KBM-7 (cell line): ENCODE measurements around the gene RBFOX2.
"Not testable (repeated sequence)": the region's sequence is repeated elsewhere in the genome, so short reads cannot be mapped to it uniquely, and the experiment has no call there.

Source experiments
- DNase-seq: peaks from one replicate; pipeline ENCODE4 v3.0.0-alpha.2; 2015
- in situ Hi-C: fragments of 300-500 bp; cut with MboI; formaldehyde crosslinking; loops from 2 replicates; pipeline ENCODE4 v1.14.3; 2020; ENCODE audit warnings: low sequenced_read_pairs, low pct_unique_long_range_greater_than_20kb, mixed read lengths

Gene RBFOX2

GRCh38 chr22:35739076-35739930 lies 289.3 kb downstream of the RBFOX2 start:
- in situ Hi-C loops = no loop called here
- DNase-seq = no peak

DNA sequence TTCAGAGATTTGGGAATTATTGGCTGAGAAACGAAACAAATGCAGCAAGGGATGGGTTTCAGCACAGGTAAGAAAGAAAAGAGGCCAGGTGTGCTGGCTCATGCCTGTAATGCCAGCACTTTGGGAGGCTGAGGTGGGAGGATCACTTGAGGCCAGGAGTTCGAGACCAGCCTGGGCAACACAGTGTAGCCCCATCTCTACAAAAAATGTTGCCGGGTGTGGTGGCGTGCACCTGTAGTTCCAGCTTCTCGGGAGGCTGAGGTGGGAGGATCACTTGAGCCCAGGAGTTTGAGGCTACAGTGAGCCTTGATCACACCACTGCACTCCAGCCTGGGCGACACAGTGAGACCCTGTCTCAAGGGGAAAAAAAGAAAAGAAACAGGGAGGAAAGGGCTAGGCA lies 290.7 kb downstream of the RBFOX2 start:
- DNase-seq, in situ Hi-C loops: not testable (repeated sequence)

- no peak for DNase-seq
These were observed 291.9 kb downstream of the RBFOX2 start for GRCh38 chr22:35736701-35737100.

DNA sequence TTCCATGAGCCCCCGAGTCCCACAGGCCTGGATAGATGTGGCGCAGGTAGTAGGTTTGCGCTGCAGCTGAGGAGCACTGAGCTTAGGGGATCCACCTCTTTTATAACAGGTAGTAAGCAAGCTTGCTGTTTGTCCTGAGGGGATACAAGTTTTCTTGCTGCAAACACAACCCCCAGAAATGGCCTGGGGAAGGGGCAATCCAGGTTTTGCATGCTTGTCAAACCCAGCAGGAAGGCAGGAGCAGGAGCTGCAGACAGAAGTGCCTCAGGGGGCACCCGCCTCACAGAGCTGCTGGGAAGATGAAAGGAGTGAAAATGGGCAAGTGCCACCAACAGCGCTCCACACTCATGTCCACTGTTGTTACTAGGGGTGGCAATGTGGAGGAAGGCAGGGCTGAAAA lies 292.5 kb downstream of the RBFOX2 start:
- in situ Hi-C loops = no loop called here
- no peak for DNase-seq

More at GRCh38 chr22:35736701-35737100, 291.9 kb downstream of the RBFOX2 start:
- in situ Hi-C loops = no loop called here

- no peak for DNase-seq
- in situ Hi-C loops = no loop called here
These were observed 293.1 kb downstream of the RBFOX2 start for GRCh38 chr22:35735542-35735941.

GRCh38 chr22:35734517-35734827 lies 294.2 kb downstream of the RBFOX2 start:
- in situ Hi-C loops = no loop called here
- no peak for DNase-seq

- in situ Hi-C loops = no loop called here
- DNase-seq = no peak
These were observed 294.7 kb downstream of the RBFOX2 start for GRCh38 chr22:35733791-35734516.

DNA sequence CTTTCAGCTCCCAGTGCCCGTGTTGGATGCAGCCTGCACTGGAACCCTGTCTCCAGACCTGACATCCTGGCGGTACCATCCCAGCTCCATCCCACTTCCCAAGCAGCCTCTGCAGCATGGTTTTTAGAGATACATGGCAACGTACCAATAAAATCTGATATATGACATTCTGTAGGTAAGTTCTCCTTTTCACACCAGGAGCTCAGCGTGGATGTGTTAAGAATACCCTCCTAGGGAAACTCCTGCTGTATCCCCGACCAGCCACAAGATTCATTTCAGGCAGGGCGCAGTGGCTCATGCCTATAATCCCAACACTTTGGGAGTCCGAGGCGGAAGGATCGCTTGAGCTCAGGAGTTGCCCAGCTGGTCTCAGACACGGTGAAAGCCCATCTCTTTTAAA lies 295.6 kb downstream of the RBFOX2 start:
- in situ Hi-C loops = no loop called here
- no peak for DNase-seq

DNA sequence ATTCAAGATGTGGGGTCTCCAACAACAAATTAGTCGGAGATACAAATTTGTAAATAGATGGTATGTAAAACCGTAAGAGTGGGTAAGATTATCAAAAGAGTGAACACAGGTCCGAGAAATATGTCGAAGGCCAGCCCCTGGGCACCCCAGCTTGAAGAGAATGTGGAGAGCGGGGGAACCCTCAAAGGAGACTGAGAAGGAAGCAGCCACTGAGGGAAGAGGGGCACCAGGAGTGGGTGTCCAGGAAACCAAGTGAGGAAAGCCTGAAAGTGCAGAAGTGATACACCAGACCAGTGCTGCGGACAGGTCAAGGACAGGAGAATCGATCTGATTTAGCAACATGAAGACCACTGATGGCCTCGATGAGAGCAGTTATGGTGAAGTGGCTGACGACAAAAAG lies 296.5 kb downstream of the RBFOX2 start:
- in situ Hi-C loops = no loop called here
- no peak for DNase-seq

- in situ Hi-C loops = no loop called here
- DNase-seq = no peak
These were observed 297.3 kb downstream of the RBFOX2 start for GRCh38 chr22:35731321-35731720.

DNA sequence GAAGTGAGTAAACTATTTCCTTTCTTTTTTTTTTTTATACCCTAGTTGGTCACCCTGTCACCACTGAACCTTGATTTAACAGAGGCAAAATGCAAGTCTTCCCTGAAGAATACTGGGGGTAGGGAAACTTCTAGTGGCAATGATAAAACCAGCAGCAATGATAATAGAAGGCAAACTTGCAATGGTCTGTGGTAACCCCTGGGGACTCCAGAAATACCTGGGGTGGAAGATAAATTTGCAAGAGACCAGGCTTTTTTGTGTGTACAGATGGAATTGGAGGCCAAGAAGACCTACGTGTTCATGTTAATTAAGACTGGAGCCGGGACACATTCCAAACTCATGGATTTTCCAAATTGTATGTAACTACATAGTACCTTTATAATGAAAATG lies 299.3 kb downstream of the RBFOX2 start:
- DNase-seq = no peak
- in situ Hi-C loops = no loop called here

- in situ Hi-C loops = no loop called here
These were observed 299.9 kb downstream of the RBFOX2 start for GRCh38 chr22:35728639-35729308.

DNA sequence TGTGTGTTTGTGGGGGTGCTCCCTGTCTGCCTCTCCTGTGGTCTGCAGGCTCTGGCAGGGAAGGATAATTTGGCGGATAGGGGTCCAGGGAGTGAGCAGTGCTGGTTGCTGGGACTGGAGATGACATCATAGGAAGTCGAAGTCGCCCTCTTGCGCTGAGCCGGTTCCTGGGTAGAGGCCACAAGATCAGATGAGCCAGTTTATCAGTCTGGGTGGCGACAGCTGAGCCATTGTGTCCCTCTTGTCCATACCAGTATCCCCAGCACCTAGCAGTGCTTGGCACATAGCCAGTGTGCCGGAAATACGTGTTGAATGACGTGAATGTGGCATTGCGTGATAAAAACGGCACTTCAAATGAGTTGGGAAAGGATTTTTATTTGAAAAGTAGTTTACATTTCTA lies 301.2 kb downstream of the RBFOX2 start:
- no peak for DNase-seq
- in situ Hi-C loops = no loop called here

More at GRCh38 chr22:35728639-35729308, 299.9 kb downstream of the RBFOX2 start:
- no peak for DNase-seq

- in situ Hi-C loops = no loop called here
- DNase-seq = no peak
These were observed 301.7 kb downstream of the RBFOX2 start for GRCh38 chr22:35726933-35727332.

DNA sequence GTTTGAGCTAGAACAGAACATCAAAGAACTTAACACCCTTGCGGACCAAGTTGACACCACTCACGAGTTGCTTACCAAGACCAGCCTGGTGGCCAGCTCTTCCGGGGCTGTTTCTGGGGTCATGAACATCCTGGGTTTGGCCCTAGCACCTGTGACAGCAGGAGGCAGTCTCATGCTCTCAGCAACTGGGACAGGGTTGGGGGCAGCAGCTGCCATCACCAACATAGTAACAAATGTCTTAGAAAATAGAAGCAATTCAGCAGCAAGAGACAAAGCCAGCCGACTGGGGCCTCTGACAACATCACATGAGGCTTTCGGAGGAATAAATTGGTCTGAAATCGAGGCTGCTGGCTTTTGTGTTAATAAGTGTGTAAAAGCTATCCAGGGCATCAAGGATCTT lies 302.2 kb downstream of the RBFOX2 start:
- DNase-seq = no peak
- in situ Hi-C loops = no loop called here

GRCh38 chr22:35725521-35725920 lies 303.1 kb downstream of the RBFOX2 start:
- no peak for DNase-seq
- in situ Hi-C loops = no loop called here

GRCh38 chr22:35721960-35722359 lies 306.7 kb downstream of the RBFOX2 start:
- DNase-seq = no peak

GRCh38 chr22:35719212-35719875 lies 309.3 kb downstream of the RBFOX2 start:
- in situ Hi-C loops = no loop called here
- DNase-seq = no peak

More at GRCh38 chr22:35721960-35722359, 306.7 kb downstream of the RBFOX2 start:
- in situ Hi-C loops = no loop called here

DNA sequence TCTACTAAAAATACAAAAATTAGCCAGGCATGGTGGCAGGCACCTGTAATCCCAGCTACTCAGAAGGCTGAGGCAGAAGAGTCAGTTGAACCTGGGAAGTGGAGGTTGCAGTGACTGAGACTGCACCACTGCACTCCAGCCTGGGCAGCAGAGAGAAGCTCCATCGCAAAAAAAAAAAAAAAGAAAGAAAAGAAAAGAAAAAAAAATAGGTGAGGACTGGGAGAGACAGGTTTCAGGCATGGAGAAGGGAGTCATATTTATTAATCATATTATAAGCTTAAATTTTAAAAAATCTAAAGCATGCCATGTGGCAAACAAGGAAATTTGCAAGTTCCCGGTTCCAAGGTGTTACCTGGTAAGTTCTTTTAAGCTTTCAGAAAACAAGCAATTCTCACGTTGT lies 311.1 kb downstream of the RBFOX2 start, which contains the start of gene APOL5:
Gene APOL5, plus strand, starts transcription at position 301 of the 400 bp plus-strand sequence. Its CDS starts 0 bp downstream, at position 301.
- DNase-seq = no peak
- in situ Hi-C loops = no loop called here
